HepG2 (cell line): ENCODE results near the gene MYCBPAP. TPM values are rescaled to one million over a fixed set of nuclear protein-coding genes. Genes with fewer than 3 reads are reported as not detected.

ENCODE experiments used
- ARID5B ChIP-seq: IDR thresholded peaks from 2 replicates; pipeline ENCODE4 v1.4.0; 2020; ENCODE audit warnings: mild to moderate bottlenecking, missing genetic modification reagents
- CC2D1A ChIP-seq: sonication (generic); formaldehyde crosslinking; IDR thresholded peaks from 2 replicates; pipeline ENCODE4 v1.8.1; 2023; ENCODE audit warnings: mild to moderate bottlenecking, missing genetic modification reagents
- CENPBD1 ChIP-seq: sonication (generic); formaldehyde crosslinking; IDR thresholded peaks from 2 replicates; pipeline ENCODE4 v1.8.0; 2022; ENCODE audit warnings: missing genetic modification reagents, low read depth, mild to moderate bottlenecking, borderline replicate concordance
- EZH2 ChIP-seq: conservative IDR thresholded peaks from 2 replicates; pipeline ENCODE4 v1.6.1; 2012; ENCODE audit warnings: mild to moderate bottlenecking, low read depth, low read length, moderate library complexity
- FOXO4 ChIP-seq: sonication (generic); formaldehyde crosslinking; conservative IDR thresholded peaks from 2 replicates; pipeline ENCODE4 v1.8.1; 2023; ENCODE audit warnings: missing genetic modification reagents
- MIER3 ChIP-seq: IDR thresholded peaks from 2 replicates; pipeline ENCODE4 v1.6.1; 2016; ENCODE audit warnings: missing compliant biosample characterization, borderline replicate concordance
- NFRKB ChIP-seq: fragments of 450-650 bp; IDR thresholded peaks from 2 replicates; pipeline ENCODE4 v1.6.1; 2017
- POLR2G ChIP-seq: fragments of 200-400 bp; formaldehyde crosslinking; IDR thresholded peaks from 2 replicates; pipeline ENCODE4 v1.6.1; 2018; ENCODE audit warnings: mild to moderate bottlenecking, low read depth, low read length, moderate library complexity
- REPIN1 ChIP-seq: sonication (generic); formaldehyde crosslinking; IDR thresholded peaks from 2 replicates; pipeline ENCODE4 v1.8.0; 2022; ENCODE audit warnings: missing genetic modification reagents, low read depth, mild to moderate bottlenecking, borderline replicate concordance
- SRSF1 ChIP-seq: fragments of 200-400 bp; formaldehyde crosslinking; optimal IDR thresholded peaks from 2 replicates; pipeline ENCODE3; 2017; ENCODE audit warnings: mild to moderate bottlenecking, low read depth, low read length, moderate library complexity
- SYNCRIP ChIP-seq: fragments of 200-400 bp; formaldehyde crosslinking; IDR thresholded peaks from 2 replicates; pipeline ENCODE4 v1.6.1; 2018; ENCODE audit warnings: mild to moderate bottlenecking, low read depth, low read length; ENCODE audit not compliant: insufficient read depth
- ZBTB20 ChIP-seq: sonication (generic); formaldehyde crosslinking; IDR thresholded peaks from 2 replicates; pipeline ENCODE4 v1.8.1; 2023; ENCODE audit warnings: missing genetic modification reagents, low read depth, mild to moderate bottlenecking, borderline replicate concordance
- ZFX ChIP-seq: sonication (generic); formaldehyde crosslinking; IDR thresholded peaks from 2 replicates; pipeline ENCODE4 v1.4.0; 2020; ENCODE audit warnings: mild to moderate bottlenecking, low read depth, missing genetic modification reagents, moderate library complexity
- ZNF20 ChIP-seq: sonication (generic); formaldehyde crosslinking; IDR thresholded peaks from 2 replicates; pipeline ENCODE4 v1.4.0; 2020; ENCODE audit warnings: mild to moderate bottlenecking, moderate library complexity, missing genetic modification reagents
- ZNF3 ChIP-seq: IDR thresholded peaks from 2 replicates; pipeline ENCODE4 v1.7.0; 2017; ENCODE audit warnings: inconsistent platforms
- ZNF605 ChIP-seq: sonication (generic); formaldehyde crosslinking; IDR thresholded peaks from 2 replicates; pipeline ENCODE4 v1.8.0; 2022; ENCODE audit warnings: mild to moderate bottlenecking, missing genetic modification reagents
- polyA plus RNA-seq, 8 experiments: library from polyadenylated mRNA; depleted of rRNA in 3 of 8; stranded (reverse) in 7 of 8; unstranded in 1 of 8; fragments of >200 nt; fragmentation: Illumina TruSeq in 4 of 8; extraction: Trizol in 4 of 8; gene quantifications; 2 replicates each; pipeline versions ENCODE4 v1.2.1 to v1.2.3, GENCODE V29; 2011 to 2016; ENCODE audit warnings: low read depth in 4 of 8, missing spikeins in 1 of 8, mixed read lengths in 1 of 8; ENCODE audit not compliant: insufficient read depth in 1 of 8
- total RNA-seq, 5 experiments: library from RNA; depleted of rRNA; stranded (reverse); fragments of >200 nt; fragmentation: Illumina TruSeq; extraction: Trizol; gene quantifications; 2 replicates each; pipeline ENCODE4 v1.2.3, GENCODE V29; 2016; ENCODE audit warnings: low read depth in 1 of 5

MYCBPAP gene
- total and polyA plus RNA-seq, 2 of the 13 experiments (the other 11 are each of a cell fraction or from before 2014, with no cell fraction given): 0.22 to 0.24 TPM

GRCh38 chr17:50478391-50479381 is 29.6 kb upstream of the MYCBPAP start, which contains the start of gene RSAD1 (continued):
- TF ChIP-seq EZH2 (no peak), ZBTB20 (CRISPR knock-in tag) (peak; percentile 14; the same call in 1 of the 2 replicates), CENPBD1 (no peak), ZNF20 (CRISPR knock-in tag) (peak; percentile 86), SRSF1 (peak; percentile 44), SYNCRIP (no peak), MIER3 (CRISPR knock-in tag) (peak; percentile 50; the same call in 1 of the 2 replicates), CC2D1A (CRISPR knock-in tag) (no peak), ZNF3 (CRISPR knock-in tag) (no peak), REPIN1 (CRISPR knock-in tag) (peak; percentile 90), ARID5B (CRISPR knock-in tag) (peak; percentile 76), NFRKB (no peak), POLR2G (peak; percentile 90), ZFX (CRISPR knock-in tag) (peak; percentile 95), ZNF605 (CRISPR knock-in tag) (peak; percentile 86), FOXO4 (CRISPR knock-in tag) (no peak)
